GM12872 (cell line): ENCODE measurements around the gene SLC6A5.

Experiments used
- TF ChIP-seq, protein P1 (sequence below): IDR thresholded peaks from 3 replicates; pipeline ENCODE4 v1.5.1; 2011; ENCODE audit warnings: low read depth, mild to moderate bottlenecking, low read length, moderate library complexity; ENCODE audit not compliant: insufficient read depth

Gene SLC6A5

DNA sequence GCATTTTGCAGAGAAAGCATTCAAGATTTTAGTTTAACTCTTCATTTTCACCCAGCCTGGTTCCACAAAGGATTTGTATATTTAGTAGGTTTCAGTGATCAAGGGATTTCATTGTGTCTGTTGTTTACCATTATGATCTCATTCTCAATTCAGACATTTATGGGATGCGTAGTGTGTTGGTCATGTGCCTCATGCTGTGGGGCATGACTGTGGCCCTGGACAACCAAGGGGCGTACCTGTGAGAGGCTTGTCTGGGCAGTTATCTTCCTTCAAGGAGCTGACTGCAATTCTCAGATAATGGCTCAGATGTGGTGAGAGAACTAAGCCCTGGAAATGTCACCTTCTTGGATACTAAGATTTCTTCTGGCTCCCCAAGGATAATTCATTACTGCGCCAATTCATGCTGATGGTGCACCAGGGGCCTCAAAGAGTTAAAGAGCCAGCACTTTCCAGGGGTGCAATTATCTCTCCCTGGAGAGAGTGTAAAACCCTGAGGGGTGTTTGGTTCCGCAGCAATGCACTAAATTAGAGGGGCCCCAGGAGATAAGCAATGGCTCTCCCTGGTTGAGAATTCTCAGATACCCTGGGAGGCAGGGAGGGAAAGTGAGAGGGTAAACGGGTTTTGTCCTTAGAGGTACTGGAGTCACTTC lies 32.2 kb downstream of the SLC6A5 start:
- TF ChIP-seq, protein P1, sequence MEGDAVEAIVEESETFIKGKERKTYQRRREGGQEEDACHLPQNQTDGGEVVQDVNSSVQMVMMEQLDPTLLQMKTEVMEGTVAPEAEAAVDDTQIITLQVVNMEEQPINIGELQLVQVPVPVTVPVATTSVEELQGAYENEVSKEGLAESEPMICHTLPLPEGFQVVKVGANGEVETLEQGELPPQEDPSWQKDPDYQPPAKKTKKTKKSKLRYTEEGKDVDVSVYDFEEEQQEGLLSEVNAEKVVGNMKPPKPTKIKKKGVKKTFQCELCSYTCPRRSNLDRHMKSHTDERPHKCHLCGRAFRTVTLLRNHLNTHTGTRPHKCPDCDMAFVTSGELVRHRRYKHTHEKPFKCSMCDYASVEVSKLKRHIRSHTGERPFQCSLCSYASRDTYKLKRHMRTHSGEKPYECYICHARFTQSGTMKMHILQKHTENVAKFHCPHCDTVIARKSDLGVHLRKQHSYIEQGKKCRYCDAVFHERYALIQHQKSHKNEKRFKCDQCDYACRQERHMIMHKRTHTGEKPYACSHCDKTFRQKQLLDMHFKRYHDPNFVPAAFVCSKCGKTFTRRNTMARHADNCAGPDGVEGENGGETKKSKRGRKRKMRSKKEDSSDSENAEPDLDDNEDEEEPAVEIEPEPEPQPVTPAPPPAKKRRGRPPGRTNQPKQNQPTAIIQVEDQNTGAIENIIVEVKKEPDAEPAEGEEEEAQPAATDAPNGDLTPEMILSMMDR: no peak

DNA sequence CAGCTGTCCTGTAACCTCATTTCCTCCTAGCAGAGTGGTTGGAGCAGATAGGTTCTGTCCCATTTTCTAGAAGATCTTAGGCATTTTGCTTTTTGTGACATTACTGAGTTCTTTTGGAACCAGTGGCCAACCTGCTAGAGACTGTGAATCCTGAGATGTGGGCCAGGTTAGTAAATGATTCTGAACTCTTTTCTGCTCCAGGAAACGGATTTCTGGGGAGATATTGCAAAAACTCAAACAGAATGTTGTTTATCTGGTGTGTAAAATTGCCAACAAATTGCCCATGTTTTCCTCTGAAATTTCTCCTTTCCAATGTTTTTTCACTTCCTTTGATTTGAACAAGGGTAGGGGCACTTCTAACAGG lies 32.7 kb downstream of the SLC6A5 start:
- TF ChIP-seq, protein P1: no peak

DNA sequence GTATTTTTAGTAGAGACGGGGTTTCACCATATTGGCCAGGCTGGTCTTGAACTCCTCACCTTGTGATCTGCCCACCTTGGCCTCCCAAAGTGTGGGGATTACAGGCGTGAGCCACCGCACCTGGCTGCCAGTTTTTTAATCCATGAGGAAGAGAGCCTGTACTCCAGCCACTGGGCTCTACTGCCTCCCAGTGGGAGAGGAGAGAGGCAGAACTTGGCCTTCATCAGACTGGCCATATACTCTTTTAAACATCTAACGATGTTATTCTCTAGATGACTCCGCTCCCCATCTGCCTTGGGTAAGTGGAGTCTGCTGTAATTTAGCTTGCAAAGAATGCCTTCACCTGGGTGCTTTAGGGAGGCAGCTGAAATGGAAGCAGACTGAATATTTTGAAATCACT lies 34.6 kb downstream of the SLC6A5 start:
- TF ChIP-seq, protein P1: 0 out of 3 replicates have a peak, but pooled peaks have one; percentile 14

DNA sequence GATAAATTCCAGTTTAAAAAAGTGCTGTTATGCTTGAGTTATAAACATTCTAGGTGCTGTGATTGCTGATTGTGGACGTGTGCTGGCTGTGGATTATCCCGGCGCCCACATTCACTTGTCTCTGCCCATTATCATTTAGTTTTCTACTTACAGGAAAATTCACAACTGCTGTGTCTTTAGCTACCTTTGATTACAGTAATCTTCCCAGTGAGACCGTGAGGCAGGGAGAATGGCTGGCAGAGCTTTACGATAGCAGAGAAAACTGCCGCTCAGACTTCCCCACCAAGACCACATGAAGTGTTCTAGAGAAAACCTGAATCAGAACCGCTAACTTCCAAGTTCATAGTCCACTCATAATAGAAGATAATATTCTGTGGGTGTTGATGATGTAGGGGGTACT lies 35.4 kb downstream of the SLC6A5 start:
- TF ChIP-seq, protein P1: no peak

DNA sequence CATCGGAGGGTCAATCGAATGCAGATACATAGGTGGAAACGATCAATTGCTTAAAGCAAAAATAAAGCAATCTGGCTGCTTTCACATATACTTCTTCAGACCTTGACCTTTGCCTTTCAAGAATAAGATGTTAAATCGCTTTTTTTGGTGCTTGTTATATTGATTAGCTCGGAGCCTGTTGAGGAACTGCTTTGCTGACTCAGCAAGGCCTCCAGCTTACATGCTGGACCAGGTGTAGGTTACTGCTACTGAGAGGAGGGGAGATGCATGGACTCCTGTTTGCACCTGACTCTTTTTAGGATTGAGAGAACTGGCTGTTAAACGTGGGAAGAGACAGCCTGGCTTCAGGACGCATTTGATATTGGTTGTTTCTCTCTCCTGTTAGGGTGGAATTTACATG lies 38.7 kb downstream of the SLC6A5 start:
- TF ChIP-seq, protein P1: no peak

DNA sequence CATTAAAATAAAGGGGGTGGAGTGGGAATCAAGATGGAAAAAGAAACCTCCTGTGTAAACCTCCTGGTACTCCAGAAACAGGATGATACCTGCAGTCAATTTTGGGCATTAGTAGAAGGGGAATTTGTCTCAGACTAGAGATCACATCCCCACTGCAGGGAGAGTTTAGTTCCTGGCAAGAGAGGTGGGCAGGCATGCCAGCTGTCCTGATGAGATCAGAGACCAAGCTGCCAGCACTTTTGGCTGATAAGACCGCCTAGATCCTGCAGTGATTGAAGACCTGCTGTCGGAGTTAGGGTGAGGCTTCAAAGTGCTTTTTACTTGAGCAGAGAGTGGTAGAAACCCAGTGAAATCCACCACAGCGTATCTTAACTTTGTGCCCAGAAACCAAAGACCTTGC lies 40.3 kb downstream of the SLC6A5 start:
- TF ChIP-seq, protein P1: no peak

DNA sequence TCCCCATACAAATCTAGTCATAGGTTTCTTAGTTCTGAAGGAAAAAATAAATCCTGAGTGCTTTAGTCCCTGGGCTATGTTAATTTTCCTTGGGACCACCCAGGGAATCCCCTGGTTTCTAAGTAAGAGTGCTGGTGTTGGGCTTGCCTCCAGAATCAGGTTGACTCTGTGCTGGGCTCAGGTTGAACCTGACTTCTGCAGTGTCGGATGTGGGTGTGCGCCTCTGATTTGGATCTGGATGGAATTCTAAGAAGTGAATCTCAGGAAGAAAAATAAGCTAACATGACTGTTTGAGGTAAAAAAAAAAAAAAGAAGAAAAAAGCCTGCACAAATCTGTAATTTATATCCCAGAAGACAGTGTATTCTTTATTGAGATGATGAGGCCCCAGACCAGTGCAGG lies 41.0 kb downstream of the SLC6A5 start:
- TF ChIP-seq, protein P1: no peak
